Duodenal mucosa (tissue), 2 donors: ENCODE measurements around the gene CALR.
"Not testable (repeated sequence)": the region's sequence is repeated elsewhere in the genome, so short reads cannot be mapped to it uniquely, and the experiment has no call there.

Experiments
- H3K27ac ChIP-seq: one replicate; pipeline ENCODE4 v1.7.0; 2013; ENCODE audit warnings: low read depth, low read length
- H3K27me3 ChIP-seq, 2 donors: one replicate each; pipeline ENCODE4 v1.7.0; 2013; ENCODE audit warnings: low read length in 2 of 2, control low read depth in 1 of 2; ENCODE audit not compliant: insufficient read depth in 2 of 2, control insufficient read depth in 1 of 2
- H3K36me3 ChIP-seq, 2 donors: one replicate each; pipeline ENCODE4 v1.7.0; 2013; ENCODE audit warnings: low read length in 2 of 2, control low read depth in 1 of 2; ENCODE audit not compliant: insufficient read depth in 2 of 2, control insufficient read depth in 1 of 2
- H3K4me1 ChIP-seq, 2 donors: one replicate each; pipeline ENCODE4 v1.7.0; 2013; ENCODE audit warnings: low read length in 2 of 2, control low read depth in 1 of 2; ENCODE audit not compliant: insufficient read depth in 2 of 2, control insufficient read depth in 1 of 2
- H3K4me3 ChIP-seq, 2 donors: one replicate each; pipeline ENCODE4 v1.7.0; 2013; ENCODE audit warnings: low read length in 2 of 2, low read depth in 1 of 2
- H3K9ac ChIP-seq, 2 donors: one replicate each; pipeline ENCODE4 v1.7.0; 2013; ENCODE audit warnings: low read length in 2 of 2, low read depth in 1 of 2
- H3K9me3 ChIP-seq, 2 donors: one replicate each; pipeline ENCODE4 v1.7.0; 2013; ENCODE audit warnings: low read length in 2 of 2, control low read depth in 1 of 2; ENCODE audit not compliant: control insufficient read depth in 1 of 2

The CALR gene

GRCh38 chr19:12913011-12913561, 25.3 kb upstream of the CALR start:
- Histone ChIP-seq H3K4me1 (peaks cover 12 to 15% of the 10 kb centered on the region in 2 donors), H3K36me3 (no peaks in the 10 kb centered on the region), H3K27ac (peak overlapping the region; percentile 5), H3K9ac (peak overlapping the region in 1 of 2 donors; percentile 25), H3K9me3 (no peaks in the 10 kb centered on the region), H3K4me3 (peak overlapping the region in 1 of 2 donors; percentile 26), H3K27me3 (no peaks in the 10 kb centered on the region)

GRCh38 chr19:12913851-12914690, 24.3 kb upstream of the CALR start:
- Histone ChIP-seq H3K4me1 (peaks cover 12 to 15% of the 10 kb centered on the region in 2 donors), H3K9me3 (no peaks in the 10 kb centered on the region), H3K27ac (peak overlapping the region; percentile 5), H3K27me3 (no peaks in the 10 kb centered on the region), H3K4me3 (peak overlapping the region in 1 of 2 donors; percentile 26), H3K9ac (no peak overlapping the region), H3K36me3 (no peaks in the 10 kb centered on the region)

GRCh38 chr19:12915860-12916259, 22.5 kb upstream of the CALR start:
- H3K4me3 ChIP-seq, H3K9ac ChIP-seq, H3K27me3 ChIP-seq, H3K9me3 ChIP-seq, H3K36me3 ChIP-seq, H3K27ac ChIP-seq: not testable (repeated sequence)
- H3K4me1 ChIP-seq = peaks cover 12 to 15% of the 10 kb centered on the region in 2 donors

- no peak overlapping the region for H3K27ac ChIP-seq
- H3K9ac ChIP-seq = no peak overlapping the region
- H3K36me3 ChIP-seq = peaks cover 6 to 10% of the 10 kb centered on the region in 2 donors
- no peak overlapping the region for H3K4me3 ChIP-seq
- no peaks in the 10 kb centered on the region for H3K27me3 ChIP-seq
- H3K4me1 ChIP-seq = peaks cover under 1 to 3% of the 10 kb centered on the region in 2 donors
- H3K9me3 ChIP-seq = no peaks in the 10 kb centered on the region
These were observed 20.2 kb upstream of the CALR start for GRCh38 chr19:12918253-12918652.

GRCh38 chr19:12921047-12921446, 17.4 kb upstream of the CALR start:
- Histone ChIP-seq H3K9ac (no peak overlapping the region), H3K27me3 (no peaks in the 10 kb centered on the region), H3K27ac (no peak overlapping the region), H3K4me3 (no peak overlapping the region), H3K4me1 (no peaks in the 10 kb centered on the region), H3K9me3 (no peaks in the 10 kb centered on the region), H3K36me3 (peaks cover 16 to 29% of the 10 kb centered on the region in 2 donors)

- no peak overlapping the region for H3K9ac ChIP-seq
- H3K27me3 ChIP-seq = no peaks in the 10 kb centered on the region
- no peaks in the 10 kb centered on the region for H3K4me1 ChIP-seq
- H3K36me3 ChIP-seq = peaks cover 24 to 42% of the 10 kb centered on the region in 2 donors
- H3K4me3 ChIP-seq = no peak overlapping the region
- H3K27ac ChIP-seq = no peak overlapping the region
- no peaks in the 10 kb centered on the region for H3K9me3 ChIP-seq
These were observed 15.4 kb upstream of the CALR start for GRCh38 chr19:12922959-12923358.

- Histone ChIP-seq H3K9ac (no peak overlapping the region), H3K4me3 (no peak overlapping the region), H3K27ac (no peak overlapping the region), H3K9me3 (no peaks in the 10 kb centered on the region), H3K27me3 (no peaks in the 10 kb centered on the region), H3K4me1 (no peaks in the 10 kb centered on the region), H3K36me3 (peaks cover 33 to 60% of the 10 kb centered on the region in 2 donors)
These were observed 13.6 kb upstream of the CALR start for GRCh38 chr19:12924621-12925310.

GRCh38 chr19:12930002-12930645, 8.3 kb upstream of the CALR start:
- Histone ChIP-seq H3K9me3 (no peaks in the 10 kb centered on the region), H3K4me3 (no peak overlapping the region), H3K4me1 (peaks cover 11 to 18% of the 10 kb centered on the region in 2 donors), H3K27ac (no peak overlapping the region), H3K36me3 (peaks cover 26 to 43% of the 10 kb centered on the region in 2 donors), H3K9ac (no peak overlapping the region), H3K27me3 (no peaks in the 10 kb centered on the region)

GRCh38 chr19:12932392-12933286, 5.8 kb upstream of the CALR start:
- peak overlapping the region; percentile 59 for H3K27ac ChIP-seq

More at GRCh38 chr19:12932392-12933286, 5.8 kb upstream of the CALR start:
- Histone ChIP-seq H3K4me1 (peaks cover 17 to 23% of the 10 kb centered on the region in 2 donors), H3K27me3 (no peaks in the 10 kb centered on the region), H3K4me3 (peak overlapping the region; percentile 99 to 100), H3K36me3 (peaks cover 17 to 30% of the 10 kb centered on the region in 2 donors), H3K9ac (peak overlapping the region; percentile 86 to 98), H3K9me3 (no peaks in the 10 kb centered on the region)
